ENCODE data around the gene H1-8.

H1-8 gene

DNA sequence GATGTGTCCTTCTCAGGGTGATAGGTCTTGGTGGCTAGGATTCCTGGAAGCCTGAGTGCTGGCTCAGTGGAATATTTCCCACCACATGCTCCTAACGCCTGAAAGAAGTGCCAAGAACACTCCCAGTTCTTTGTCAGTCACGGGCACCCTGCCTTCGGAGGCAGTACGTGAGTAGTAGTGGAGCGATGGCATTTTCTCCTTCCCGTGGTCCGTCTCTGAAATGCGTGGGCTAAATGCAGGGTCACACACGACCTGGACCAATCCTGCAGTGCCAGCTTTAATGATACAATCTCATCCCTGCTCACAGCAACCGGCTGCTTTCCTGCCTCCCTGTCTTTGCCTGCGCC lies 14.5 kb downstream of the H1-8 start:
- DNase-seq = no peak

- DNase-seq = no peak
These were observed 15.3 kb downstream of the H1-8 start for GRCh38 chr3:129558081-129558771.

DNA sequence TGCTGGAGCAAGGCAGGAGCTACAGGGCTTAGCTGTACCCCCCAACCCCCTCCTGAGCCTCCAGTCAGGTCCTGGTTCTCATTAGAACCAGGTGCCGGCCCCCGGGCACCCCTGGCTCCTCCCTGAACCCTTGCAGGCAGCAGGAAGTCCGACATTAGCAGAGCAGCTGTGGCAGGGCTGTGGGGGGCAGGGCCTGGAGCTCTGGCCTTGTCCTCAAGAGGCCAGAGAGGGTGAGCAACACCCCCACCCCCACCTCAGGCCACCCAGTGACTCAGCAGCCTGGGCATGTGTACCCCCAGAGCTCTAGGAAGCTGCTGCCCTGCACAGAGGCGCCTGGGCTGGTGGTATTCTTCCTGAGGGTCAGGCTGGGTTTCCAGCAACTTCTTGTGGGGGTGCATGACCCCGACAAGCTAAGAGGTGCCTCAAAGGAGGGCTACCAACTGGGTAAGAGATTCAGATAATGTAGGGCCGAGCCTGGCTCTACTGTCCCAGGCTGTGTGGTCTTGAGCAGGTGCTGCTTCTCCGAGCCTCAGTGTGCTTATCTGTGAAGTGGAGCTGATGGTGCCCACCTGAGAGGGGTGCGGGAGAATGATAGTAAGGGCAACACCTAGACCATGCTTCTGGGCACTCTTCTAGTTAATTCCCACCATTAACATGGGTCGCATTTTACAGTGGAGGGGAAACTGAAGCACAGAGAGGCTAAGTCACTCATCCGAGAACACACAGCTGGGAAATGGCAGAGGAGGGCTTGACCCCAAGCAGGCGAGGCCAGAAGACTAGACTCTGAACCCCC lies 16.0 kb downstream of the H1-8 start:
- DNase-seq = no peak

DNA sequence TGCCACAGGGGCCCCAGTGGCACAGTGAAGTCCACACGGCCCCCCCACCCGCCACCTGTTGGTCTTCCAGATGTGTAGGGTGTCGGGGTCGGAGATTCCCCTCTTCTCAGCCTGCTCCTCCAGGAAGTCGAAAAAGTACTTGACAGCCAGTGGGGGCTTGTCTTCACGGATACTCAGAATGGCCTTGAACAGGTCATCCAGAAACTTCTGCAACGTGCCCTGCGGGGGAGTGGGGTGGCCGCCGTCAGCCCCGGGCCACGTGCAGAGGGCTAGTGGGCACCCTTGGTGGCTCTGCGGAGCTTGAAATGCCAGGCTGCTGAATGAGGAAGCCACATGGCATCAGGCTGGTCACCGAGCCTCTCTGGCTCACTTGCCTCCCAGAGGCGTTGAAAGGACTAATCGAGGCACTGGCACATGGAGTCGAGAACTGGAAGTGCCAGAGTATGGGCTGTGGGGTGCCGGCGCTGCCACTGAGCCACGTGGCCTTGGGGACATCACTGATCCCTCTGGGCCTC lies 16.6 kb downstream of the H1-8 start:
- no peak for DNase-seq

GRCh38 chr3:129560269-129560787 lies 17.4 kb downstream of the H1-8 start:
- DNase-seq = no peak

- no peak for DNase-seq
These were observed 18.1 kb downstream of the H1-8 start for GRCh38 chr3:129560911-129561594.

- no peak for DNase-seq
These were observed 18.8 kb downstream of the H1-8 start for GRCh38 chr3:129561619-129562248.

GRCh38 chr3:129562803-129563202 lies 19.8 kb downstream of the H1-8 start:
- DNase-seq = no peak

GRCh38 chr3:129563332-129563731 lies 20.4 kb downstream of the H1-8 start:
- DNase-seq = no peak

GRCh38 chr3:129563850-129564535 lies 21.0 kb downstream of the H1-8 start:
- no peak for DNase-seq

DNA sequence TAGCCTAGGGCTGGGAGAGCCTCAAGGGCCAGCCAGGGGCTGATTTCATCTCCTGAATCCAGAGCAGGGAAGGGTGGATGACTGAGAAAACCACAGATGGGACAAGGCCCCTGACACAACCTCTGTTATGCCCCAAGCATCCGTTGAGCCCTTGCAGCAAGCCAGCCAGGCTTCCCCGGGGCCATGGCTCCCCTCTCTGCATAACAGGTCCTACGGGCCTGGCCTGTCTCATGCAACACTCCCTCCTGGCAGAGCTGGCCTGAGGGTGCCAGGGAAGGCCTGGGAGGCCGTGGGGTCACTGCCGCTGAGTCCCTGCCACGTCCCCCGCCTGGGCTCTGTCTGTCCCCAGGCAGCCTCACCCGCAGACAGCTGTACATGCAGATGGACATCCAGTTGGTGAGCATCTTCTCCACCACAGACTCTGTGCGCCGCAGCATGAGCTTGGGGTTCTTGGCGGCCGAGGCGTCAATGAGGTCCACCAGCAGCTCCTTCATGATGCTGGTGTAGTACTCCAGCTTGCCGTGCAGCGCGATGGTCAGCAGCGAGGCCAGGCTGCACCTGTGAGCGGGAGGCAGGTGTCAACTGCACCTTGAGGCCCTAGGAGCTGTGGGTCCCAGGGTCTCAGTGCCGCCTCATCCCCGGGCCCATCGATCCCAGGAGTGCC lies 22.1 kb downstream of the H1-8 start:
- no peak for DNase-seq

DNA sequence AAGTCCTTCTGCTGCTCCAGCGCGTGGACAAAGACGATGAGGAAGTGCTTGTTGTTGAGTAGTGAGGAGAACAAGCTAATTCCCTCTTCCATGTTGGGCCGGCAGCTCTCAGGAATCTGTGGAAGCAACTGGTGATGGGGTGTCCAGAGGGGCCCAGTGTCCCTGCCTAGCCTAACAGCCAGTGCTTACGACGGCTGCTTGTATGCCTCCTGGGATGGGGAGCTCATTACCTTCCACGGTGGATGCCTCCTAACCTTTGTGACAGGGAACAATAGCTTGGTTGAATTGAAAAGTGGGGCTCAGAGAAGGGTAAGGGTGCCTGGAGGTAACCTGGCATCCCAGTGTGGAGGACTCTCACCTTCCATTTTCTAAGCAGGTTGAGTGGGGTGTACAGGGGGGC lies 22.9 kb downstream of the H1-8 start:
- no peak for DNase-seq

GRCh38 chr3:129567176-129567705 lies 24.3 kb downstream of the H1-8 start:
- DNase-seq = no peak

DNA sequence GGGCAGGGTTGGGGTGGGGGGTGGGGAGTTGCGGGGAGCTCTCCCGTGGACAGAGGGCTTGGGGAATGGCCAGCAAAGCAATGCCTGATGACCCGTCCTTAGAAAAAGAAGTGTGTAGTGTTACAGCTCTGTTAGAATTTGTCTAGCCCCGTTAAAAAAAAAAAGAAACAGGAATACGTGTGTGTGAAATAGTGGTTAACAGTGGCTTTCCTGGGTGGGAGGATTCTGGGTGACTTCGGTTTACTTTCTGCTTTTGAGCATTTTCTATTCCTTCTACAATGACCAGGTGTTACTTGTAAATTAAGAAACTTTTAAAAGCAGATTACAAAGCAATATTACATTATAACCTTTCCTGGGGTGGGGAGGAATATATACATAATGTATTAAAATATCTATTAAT lies 25.0 kb downstream of the H1-8 start:
- no peak for DNase-seq

GRCh38 chr3:129569856-129570255 lies 26.9 kb downstream of the H1-8 start:
- no peak for DNase-seq

GRCh38 chr3:129571605-129572547 lies 28.9 kb downstream of the H1-8 start:
- no peak for DNase-seq

- DNase-seq = no peak
These were observed 29.6 kb downstream of the H1-8 start for GRCh38 chr3:129572603-129573002.

DNA sequence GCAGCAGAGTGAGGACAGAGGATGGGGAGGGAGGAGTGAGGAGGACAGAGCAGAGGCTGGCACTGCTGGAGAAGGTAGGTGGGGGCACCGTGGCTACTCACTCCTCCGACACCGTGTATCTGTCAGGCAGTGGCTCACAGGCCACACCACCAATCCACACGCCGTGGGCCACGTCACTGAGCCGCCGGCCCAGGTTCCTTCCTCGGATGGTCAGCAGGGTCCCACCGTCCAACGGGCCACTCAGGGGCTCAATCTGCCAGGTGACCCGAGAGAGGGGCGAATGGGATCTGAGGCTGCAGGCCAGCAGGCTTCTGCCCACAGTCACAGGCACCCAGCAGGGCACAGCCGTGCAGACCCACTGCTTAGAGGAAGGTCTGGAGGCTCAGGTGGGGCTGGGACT lies 30.5 kb downstream of the H1-8 start:
- no peak for DNase-seq

- no peak for DNase-seq
These were observed 31.2 kb downstream of the H1-8 start for GRCh38 chr3:129574206-129574605.

- DNase-seq = no peak
These were observed 32.4 kb downstream of the H1-8 start for GRCh38 chr3:129575233-129575996.

Measured in CD4-positive, alpha-beta T cell treated with Interleukin-4 for 1 hour (primary cell).